NK-92 (cell line): Measurements from ENCODE around the gene GPR173.

Source experiments
- DNase-seq: peaks from one replicate; lab custom pipeline; 2025; ENCODE audit not compliant: unreplicated experiment; lab: John Stamatoyannopoulos, UW

Gene GPR173

GRCh38 chrX:53048169-53049126 lies at the start of gene GPR173:
Gene GPR173 (plus strand): TSS chrX:53048789. CDS start chrX:53076622, 27,833 bp downstream.
- DNase-seq, result no peak

GRCh38 chrX:53000447-53001135 lies 48.0 kb upstream of the GPR173 start:
- no peak for DNase-seq

- no peak for DNase-seq
These were observed 46.6 kb upstream of the GPR173 start for GRCh38 chrX:53001958-53002357.

- no peak for DNase-seq
These were observed 45.5 kb upstream of the GPR173 start for GRCh38 chrX:53003111-53003510.

GRCh38 chrX:53004038-53004437 lies 44.6 kb upstream of the GPR173 start:
- no peak for DNase-seq

- DNase-seq, result no peak
These were observed 43.8 kb upstream of the GPR173 start for GRCh38 chrX:53004811-53005210.

- no peak for DNase-seq
These were observed 43.3 kb upstream of the GPR173 start for GRCh38 chrX:53005327-53005726.

GRCh38 chrX:53009032-53009431 lies 39.6 kb upstream of the GPR173 start:
- DNase-seq, result no peak

GRCh38 chrX:53013291-53013690 lies 35.3 kb upstream of the GPR173 start:
- DNase-seq, result no peak

- no peak for DNase-seq
These were observed 30.0 kb upstream of the GPR173 start for GRCh38 chrX:53018627-53019026.

GRCh38 chrX:53022381-53022780 lies 26.2 kb upstream of the GPR173 start:
- no peak for DNase-seq

GRCh38 chrX:53028678-53029077 lies 19.9 kb upstream of the GPR173 start:
- no peak for DNase-seq

- DNase-seq, result no peak
These were observed 17.2 kb upstream of the GPR173 start for GRCh38 chrX:53031380-53031779.

GRCh38 chrX:53036149-53036548 lies 12.4 kb upstream of the GPR173 start:
- no peak for DNase-seq

GRCh38 chrX:53039236-53039635 lies 9.4 kb upstream of the GPR173 start:
- no peak for DNase-seq

GRCh38 chrX:53044995-53045394 lies 3.6 kb upstream of the GPR173 start:
- no peak for DNase-seq

GRCh38 chrX:53047228-53047627 lies 1.4 kb upstream of the GPR173 start:
- no peak for DNase-seq

- no peak for DNase-seq
These were observed 533 bp downstream of the GPR173 start for GRCh38 chrX:53049127-53049517.

GRCh38 chrX:53050841-53051240 lies 2.3 kb downstream of the GPR173 start:
- no peak for DNase-seq

GRCh38 chrX:53055244-53055849 lies 6.8 kb downstream of the GPR173 start:
- DNase-seq, result no peak

GRCh38 chrX:53056292-53056691 lies 7.7 kb downstream of the GPR173 start:
- DNase-seq, result no peak

- no peak for DNase-seq
These were observed 16.5 kb downstream of the GPR173 start for GRCh38 chrX:53065104-53065503.
